H1 (cell line): Measurements from ENCODE around the gene RAB3IL1. TPM values are rescaled to one million over a fixed set of nuclear protein-coding genes. Genes with fewer than 3 reads are reported as not detected.

ENCODE experiments used
- ASH2L ChIP-seq: fragments of 200-600, 300-600 bp; sonication (generic); IDR thresholded peaks from one replicate; pipeline ENCODE4 v1.7.1; 2017; ENCODE audit warnings: low read length
- CBX5 ChIP-seq: fragments of 300-800, 300-1000 bp; sonication (generic); IDR thresholded peaks from 2 replicates; pipeline ENCODE4 v1.7.1; 2016; ENCODE audit warnings: antibody characterized with exemption, low read length, low read depth
- GTF2F1 ChIP-seq: IDR thresholded peaks from 2 replicates; pipeline ENCODE4 v1.6.1; 2012; ENCODE audit warnings: low read depth, low read length, improper control_type of control experiment, borderline replicate concordance
- JUN ChIP-seq: IDR thresholded peaks from 2 replicates; pipeline ENCODE4 v1.6.1; 2011; ENCODE audit warnings: low read depth, mild to moderate bottlenecking, improper control_type of control experiment, low read length
- KDM4A ChIP-seq: IDR thresholded peaks from one replicate; pipeline ENCODE4 v1.7.1; 2012; ENCODE audit warnings: low read depth, mild to moderate bottlenecking, moderate library complexity, low read length, inconsistent platforms; ENCODE audit not compliant: severe bottlenecking
- KDM5A ChIP-seq: fragments of 200-600 bp; IDR thresholded peaks from 2 replicates; pipeline ENCODE4 v1.7.1; 2012; ENCODE audit warnings: mild to moderate bottlenecking, low read length, inconsistent platforms, mixed read lengths
- RNF2 ChIP-seq: fragments of 200-900, 300-1000 bp; sonication (generic); IDR thresholded peaks from 2 replicates; pipeline ENCODE4 v1.7.1; 2016; ENCODE audit warnings: borderline replicate concordance, low read depth, mild to moderate bottlenecking, antibody characterized with exemption, low read length; ENCODE audit not compliant: poor library complexity, severe bottlenecking; ENCODE audit errors: missing control alignments
- TAF1 ChIP-seq: IDR thresholded peaks from 2 replicates; pipeline ENCODE4 v1.6.1; 2011; ENCODE audit warnings: mild to moderate bottlenecking, low read depth, low read length
- ZNF274 ChIP-seq: IDR thresholded peaks from 2 replicates; pipeline ENCODE4 v1.7.0; 2012; ENCODE audit warnings: low read length, borderline replicate concordance; ENCODE audit errors: extremely low read depth
- polyA plus RNA-seq, 7 experiments: library from polyadenylated mRNA; depleted of rRNA in 3 of 7; stranded (reverse) in 5 of 7; unstranded in 2 of 7; fragments of >200 nt in 5 of 7; fragments of 200-250 nt in 2 of 7; gene quantifications; 1 replicate in 5 of 7; 2 replicates in 1 of 7; 4 replicates in 1 of 7; pipeline versions ENCODE4 v1.2.1 to v1.2.3, GENCODE V29; 2011 to 2013; ENCODE audit warnings: missing spikeins in 2 of 7, mixed read lengths in 2 of 7
- total RNA-seq: library from RNA; stranded (reverse); fragmentation: NEBNext Ultra II Directional; extraction: Animal tissue kit (Norgen Biotek cat#: 25700); gene quantifications from 2 replicates; pipeline ENCODE4 v1.2.1, GENCODE V29; 2021
- TF ChIP-seq, protein P1 (sequence below): fragments of 300-600 bp; sonication (generic); IDR thresholded peaks from 2 replicates; pipeline ENCODE4 v1.7.1; 2012; ENCODE audit warnings: low read length, moderate library complexity, mild to moderate bottlenecking, inconsistent platforms; ENCODE audit not compliant: insufficient replicate concordance

The RAB3IL1 gene
- total and polyA plus RNA-seq, 2 of the 8 experiments (the other 6 are each of a cell fraction or from before 2014, with no cell fraction given) = 6.8 to 7.9 TPM

GRCh38 chr11:61850687-61851086, 66.7 kb downstream of the RAB3IL1 start (continued):
- TF ChIP-seq, protein P1, sequence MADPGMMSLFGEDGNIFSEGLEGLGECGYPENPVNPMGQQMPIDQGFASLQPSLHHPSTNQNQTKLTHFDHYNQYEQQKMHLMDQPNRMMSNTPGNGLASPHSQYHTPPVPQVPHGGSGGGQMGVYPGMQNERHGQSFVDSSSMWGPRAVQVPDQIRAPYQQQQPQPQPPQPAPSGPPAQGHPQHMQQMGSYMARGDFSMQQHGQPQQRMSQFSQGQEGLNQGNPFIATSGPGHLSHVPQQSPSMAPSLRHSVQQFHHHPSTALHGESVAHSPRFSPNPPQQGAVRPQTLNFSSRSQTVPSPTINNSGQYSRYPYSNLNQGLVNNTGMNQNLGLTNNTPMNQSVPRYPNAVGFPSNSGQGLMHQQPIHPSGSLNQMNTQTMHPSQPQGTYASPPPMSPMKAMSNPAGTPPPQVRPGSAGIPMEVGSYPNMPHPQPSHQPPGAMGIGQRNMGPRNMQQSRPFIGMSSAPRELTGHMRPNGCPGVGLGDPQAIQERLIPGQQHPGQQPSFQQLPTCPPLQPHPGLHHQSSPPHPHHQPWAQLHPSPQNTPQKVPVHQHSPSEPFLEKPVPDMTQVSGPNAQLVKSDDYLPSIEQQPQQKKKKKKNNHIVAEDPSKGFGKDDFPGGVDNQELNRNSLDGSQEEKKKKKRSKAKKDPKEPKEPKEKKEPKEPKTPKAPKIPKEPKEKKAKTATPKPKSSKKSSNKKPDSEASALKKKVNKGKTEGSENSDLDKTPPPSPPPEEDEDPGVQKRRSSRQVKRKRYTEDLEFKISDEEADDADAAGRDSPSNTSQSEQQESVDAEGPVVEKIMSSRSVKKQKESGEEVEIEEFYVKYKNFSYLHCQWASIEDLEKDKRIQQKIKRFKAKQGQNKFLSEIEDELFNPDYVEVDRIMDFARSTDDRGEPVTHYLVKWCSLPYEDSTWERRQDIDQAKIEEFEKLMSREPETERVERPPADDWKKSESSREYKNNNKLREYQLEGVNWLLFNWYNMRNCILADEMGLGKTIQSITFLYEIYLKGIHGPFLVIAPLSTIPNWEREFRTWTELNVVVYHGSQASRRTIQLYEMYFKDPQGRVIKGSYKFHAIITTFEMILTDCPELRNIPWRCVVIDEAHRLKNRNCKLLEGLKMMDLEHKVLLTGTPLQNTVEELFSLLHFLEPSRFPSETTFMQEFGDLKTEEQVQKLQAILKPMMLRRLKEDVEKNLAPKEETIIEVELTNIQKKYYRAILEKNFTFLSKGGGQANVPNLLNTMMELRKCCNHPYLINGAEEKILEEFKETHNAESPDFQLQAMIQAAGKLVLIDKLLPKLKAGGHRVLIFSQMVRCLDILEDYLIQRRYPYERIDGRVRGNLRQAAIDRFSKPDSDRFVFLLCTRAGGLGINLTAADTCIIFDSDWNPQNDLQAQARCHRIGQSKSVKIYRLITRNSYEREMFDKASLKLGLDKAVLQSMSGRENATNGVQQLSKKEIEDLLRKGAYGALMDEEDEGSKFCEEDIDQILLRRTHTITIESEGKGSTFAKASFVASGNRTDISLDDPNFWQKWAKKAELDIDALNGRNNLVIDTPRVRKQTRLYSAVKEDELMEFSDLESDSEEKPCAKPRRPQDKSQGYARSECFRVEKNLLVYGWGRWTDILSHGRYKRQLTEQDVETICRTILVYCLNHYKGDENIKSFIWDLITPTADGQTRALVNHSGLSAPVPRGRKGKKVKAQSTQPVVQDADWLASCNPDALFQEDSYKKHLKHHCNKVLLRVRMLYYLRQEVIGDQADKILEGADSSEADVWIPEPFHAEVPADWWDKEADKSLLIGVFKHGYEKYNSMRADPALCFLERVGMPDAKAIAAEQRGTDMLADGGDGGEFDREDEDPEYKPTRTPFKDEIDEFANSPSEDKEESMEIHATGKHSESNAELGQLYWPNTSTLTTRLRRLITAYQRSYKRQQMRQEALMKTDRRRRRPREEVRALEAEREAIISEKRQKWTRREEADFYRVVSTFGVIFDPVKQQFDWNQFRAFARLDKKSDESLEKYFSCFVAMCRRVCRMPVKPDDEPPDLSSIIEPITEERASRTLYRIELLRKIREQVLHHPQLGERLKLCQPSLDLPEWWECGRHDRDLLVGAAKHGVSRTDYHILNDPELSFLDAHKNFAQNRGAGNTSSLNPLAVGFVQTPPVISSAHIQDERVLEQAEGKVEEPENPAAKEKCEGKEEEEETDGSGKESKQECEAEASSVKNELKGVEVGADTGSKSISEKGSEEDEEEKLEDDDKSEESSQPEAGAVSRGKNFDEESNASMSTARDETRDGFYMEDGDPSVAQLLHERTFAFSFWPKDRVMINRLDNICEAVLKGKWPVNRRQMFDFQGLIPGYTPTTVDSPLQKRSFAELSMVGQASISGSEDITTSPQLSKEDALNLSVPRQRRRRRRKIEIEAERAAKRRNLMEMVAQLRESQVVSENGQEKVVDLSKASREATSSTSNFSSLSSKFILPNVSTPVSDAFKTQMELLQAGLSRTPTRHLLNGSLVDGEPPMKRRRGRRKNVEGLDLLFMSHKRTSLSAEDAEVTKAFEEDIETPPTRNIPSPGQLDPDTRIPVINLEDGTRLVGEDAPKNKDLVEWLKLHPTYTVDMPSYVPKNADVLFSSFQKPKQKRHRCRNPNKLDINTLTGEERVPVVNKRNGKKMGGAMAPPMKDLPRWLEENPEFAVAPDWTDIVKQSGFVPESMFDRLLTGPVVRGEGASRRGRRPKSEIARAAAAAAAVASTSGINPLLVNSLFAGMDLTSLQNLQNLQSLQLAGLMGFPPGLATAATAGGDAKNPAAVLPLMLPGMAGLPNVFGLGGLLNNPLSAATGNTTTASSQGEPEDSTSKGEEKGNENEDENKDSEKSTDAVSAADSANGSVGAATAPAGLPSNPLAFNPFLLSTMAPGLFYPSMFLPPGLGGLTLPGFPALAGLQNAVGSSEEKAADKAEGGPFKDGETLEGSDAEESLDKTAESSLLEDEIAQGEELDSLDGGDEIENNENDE = no peak
- TF ChIP-seq JUN = no peak
- no peak for TF ChIP-seq ZNF274
- no peak for TF ChIP-seq CBX5
- no peak for TF ChIP-seq KDM4A
- TF ChIP-seq GTF2F1 = no peak
- no peak for TF ChIP-seq TAF1
- TF ChIP-seq ASH2L = no peak
- TF ChIP-seq KDM5A = no peak
- TF ChIP-seq RNF2 = no peak
